Testis (tissue), 2 donors: Measurements from ENCODE around the gene ORC1.

Source experiments
- POLR2A ChIP-seq: fragments of 450-650 bp; IDR thresholded peaks from one replicate; pipeline ENCODE4 v1.6.1; 2017; ENCODE audit warnings: antibody characterized with exemption, mild to moderate bottlenecking, moderate library complexity
- TF ChIP-seq, protein P1 (sequence below), 3 experiments: fragments of 450-650 bp in 2 of 3; fragments of 200-600 bp in 1 of 3; sonication (generic) in 1 of 3; IDR thresholded peaks; one replicate each; pipeline ENCODE4 v1.5.1; 2016 to 2019; ENCODE audit warnings: antibody characterized with exemption in 3 of 3, mild to moderate bottlenecking in 2 of 3, moderate library complexity in 1 of 3

DNA sequence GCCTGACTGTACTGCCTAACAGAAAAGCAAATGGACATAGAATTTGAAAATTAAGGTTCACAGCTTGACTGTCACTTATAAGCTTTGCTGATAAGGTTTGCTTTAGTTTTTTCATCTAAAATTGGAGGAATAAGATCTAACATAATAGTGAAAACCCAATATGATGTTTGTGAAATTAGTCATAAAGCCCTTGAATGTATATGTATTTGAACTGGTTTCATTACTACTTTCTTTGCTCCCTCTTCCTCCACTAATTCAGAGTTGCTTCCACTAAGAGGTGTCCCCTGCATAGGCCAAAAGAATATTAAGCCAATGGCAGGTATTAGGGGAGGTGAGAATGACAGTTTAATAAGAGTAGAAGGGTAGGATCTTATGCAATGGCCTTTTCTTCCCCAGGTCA lies 10.7 kb upstream of the ORC1 start:
- TF ChIP-seq, protein P1, sequence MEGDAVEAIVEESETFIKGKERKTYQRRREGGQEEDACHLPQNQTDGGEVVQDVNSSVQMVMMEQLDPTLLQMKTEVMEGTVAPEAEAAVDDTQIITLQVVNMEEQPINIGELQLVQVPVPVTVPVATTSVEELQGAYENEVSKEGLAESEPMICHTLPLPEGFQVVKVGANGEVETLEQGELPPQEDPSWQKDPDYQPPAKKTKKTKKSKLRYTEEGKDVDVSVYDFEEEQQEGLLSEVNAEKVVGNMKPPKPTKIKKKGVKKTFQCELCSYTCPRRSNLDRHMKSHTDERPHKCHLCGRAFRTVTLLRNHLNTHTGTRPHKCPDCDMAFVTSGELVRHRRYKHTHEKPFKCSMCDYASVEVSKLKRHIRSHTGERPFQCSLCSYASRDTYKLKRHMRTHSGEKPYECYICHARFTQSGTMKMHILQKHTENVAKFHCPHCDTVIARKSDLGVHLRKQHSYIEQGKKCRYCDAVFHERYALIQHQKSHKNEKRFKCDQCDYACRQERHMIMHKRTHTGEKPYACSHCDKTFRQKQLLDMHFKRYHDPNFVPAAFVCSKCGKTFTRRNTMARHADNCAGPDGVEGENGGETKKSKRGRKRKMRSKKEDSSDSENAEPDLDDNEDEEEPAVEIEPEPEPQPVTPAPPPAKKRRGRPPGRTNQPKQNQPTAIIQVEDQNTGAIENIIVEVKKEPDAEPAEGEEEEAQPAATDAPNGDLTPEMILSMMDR (IDR thresholded peaks at IDR 0.05), result no peak
- TF ChIP-seq POLR2A, result no peak
